WTC11 (cell line): ENCODE measurements around the gene MICAL2. TPM values are rescaled to one million over a fixed set of nuclear protein-coding genes. Genes with fewer than 3 reads are reported as not detected.

Experiments used
- ATAC-seq: fragments of 200-7000 bp; cut with Tn5 transposase; 2 replicates; pipeline ENCODE4 v1.10.0; 2021; ENCODE audit warnings: mild to moderate bottlenecking, moderate library complexity
- CTCF ChIA-PET: fragments of 300-600 bp; sonication (Branson Sonifier 250); formaldehyde crosslinking; loops from one replicate; lab custom pipeline; 2021; ENCODE audit warnings: antibody characterized with exemption; lab: Charles Lee
- POLR2A ChIA-PET: fragments of 350-600 bp; sonication (Branson Sonifier 250); formaldehyde crosslinking; loops from one replicate; lab custom pipeline; 2021; ENCODE audit warnings: antibody characterized with exemption; lab: Charles Lee
- DNase-seq: peaks from one replicate; pipeline ENCODE4 v3.0.0; 2021; ENCODE audit warnings: low spot score
- H3K27ac Mint-ChIP-seq: 2 replicates; pipeline ENCODE4 v1.8.0; 2021; ENCODE audit warnings: mixed read lengths
- H3K27me3 Mint-ChIP-seq: 2 replicates; pipeline ENCODE4 v1.8.0; 2021; ENCODE audit warnings: low read depth, mild to moderate bottlenecking, moderate library complexity, mixed read lengths
- H3K36me3 Mint-ChIP-seq: 2 replicates; pipeline ENCODE4 v1.8.0; 2021; ENCODE audit warnings: mixed read lengths
- H3K4me1 Mint-ChIP-seq: 2 replicates; pipeline ENCODE4 v1.8.0; 2022; ENCODE audit warnings: mixed read lengths
- H3K4me3 Mint-ChIP-seq: 2 replicates; pipeline ENCODE4 v1.8.0; 2021; ENCODE audit warnings: mild to moderate bottlenecking, moderate library complexity, mixed read lengths
- H3K9me3 Mint-ChIP-seq: 2 replicates; pipeline ENCODE4 v1.8.0; 2021; ENCODE audit warnings: mixed read lengths
- ATF3 ChIP-seq: sonication (generic); formaldehyde crosslinking; conservative IDR thresholded peaks from 2 replicates; pipeline ENCODE4 v1.8.1; 2022; ENCODE audit warnings: mild to moderate bottlenecking, missing genetic modification reagents
- CBFB ChIP-seq: sonication (generic); formaldehyde crosslinking; IDR thresholded peaks from 2 replicates; pipeline ENCODE4 v1.8.1; 2022; ENCODE audit warnings: mild to moderate bottlenecking, low read depth, missing genetic modification reagents
- ESRRA ChIP-seq: sonication (generic); formaldehyde crosslinking; IDR thresholded peaks from 2 replicates; pipeline ENCODE4 v1.8.1; 2022; ENCODE audit warnings: mild to moderate bottlenecking, missing genetic modification reagents, borderline replicate concordance
- GTF2I ChIP-seq: fragments of 250-450 bp; sonication (Bioruptor Pico); conservative IDR thresholded peaks from 2 replicates; pipeline ENCODE4 v1.4.0; 2021; ENCODE audit warnings: mild to moderate bottlenecking
- IRF2 ChIP-seq: sonication (generic); formaldehyde crosslinking; IDR thresholded peaks from 2 replicates; pipeline ENCODE4 v1.8.0; 2022; ENCODE audit warnings: low read depth, missing genetic modification reagents, borderline replicate concordance
- KAT7 ChIP-seq: sonication (generic); formaldehyde crosslinking; IDR thresholded peaks from 2 replicates; pipeline ENCODE4 v1.8.1; 2023; ENCODE audit warnings: missing genetic modification reagents, mild to moderate bottlenecking, borderline replicate concordance
- MXD4 ChIP-seq: fragments of 250-450 bp; sonication (Bioruptor Pico); IDR thresholded peaks from 2 replicates; pipeline ENCODE4 v1.8.0; 2021; ENCODE audit warnings: mild to moderate bottlenecking, moderate library complexity, borderline replicate concordance
- NFYB ChIP-seq: sonication (generic); formaldehyde crosslinking; conservative IDR thresholded peaks from 2 replicates; pipeline ENCODE4 v1.8.0; 2022; ENCODE audit warnings: low read depth, missing genetic modification reagents
- NR2C2 ChIP-seq: sonication (generic); formaldehyde crosslinking; IDR thresholded peaks from 2 replicates; pipeline ENCODE4 v1.8.0; 2022; ENCODE audit warnings: mild to moderate bottlenecking, missing genetic modification reagents
- RELA ChIP-seq: sonication (generic); formaldehyde crosslinking; IDR thresholded peaks from 2 replicates; pipeline ENCODE4 v1.8.1; 2022; ENCODE audit warnings: missing genetic modification reagents, mild to moderate bottlenecking, borderline replicate concordance
- SP1 ChIP-seq: sonication (generic); formaldehyde crosslinking; conservative IDR thresholded peaks from 2 replicates; pipeline ENCODE4 v1.8.1; 2022; ENCODE audit warnings: missing genetic modification reagents
- TEAD4 ChIP-seq: sonication (generic); formaldehyde crosslinking; IDR thresholded peaks from 2 replicates; pipeline ENCODE4 v1.8.0; 2022; ENCODE audit warnings: mild to moderate bottlenecking, missing genetic modification reagents
- ZNF219 ChIP-seq: sonication (generic); formaldehyde crosslinking; IDR thresholded peaks from 2 replicates; pipeline ENCODE4 v1.8.0; 2023; ENCODE audit warnings: missing genetic modification reagents, mild to moderate bottlenecking, borderline replicate concordance
- ZNF232 ChIP-seq: sonication (generic); formaldehyde crosslinking; IDR thresholded peaks from 2 replicates; pipeline ENCODE4 v1.8.0; 2022; ENCODE audit warnings: mild to moderate bottlenecking, missing genetic modification reagents
- ZNF396 ChIP-seq: fragments of 250-450 bp; sonication (Bioruptor Pico); IDR thresholded peaks from 2 replicates; pipeline ENCODE4 v1.8.0; 2021; ENCODE audit warnings: mild to moderate bottlenecking, moderate library complexity, borderline replicate concordance
- ZNF423 ChIP-seq: fragments of 250-450 bp; sonication (Bioruptor Pico); IDR thresholded peaks from 2 replicates; pipeline ENCODE4 v2.1.2; 2022; ENCODE audit warnings: mild to moderate bottlenecking, moderate library complexity
- total RNA-seq: library from RNA; stranded (reverse); gene quantifications from 3 replicates; pipeline ENCODE4 v1.2.3, GENCODE V29; 2021
- TF ChIP-seq, protein P1 (sequence below): sonication (generic); formaldehyde crosslinking; IDR thresholded peaks from 2 replicates; pipeline ENCODE4 v1.8.1; 2023; ENCODE audit warnings: mild to moderate bottlenecking, missing genetic modification reagents, moderate library complexity
- TF ChIP-seq, protein P2 (sequence below): sonication (generic); formaldehyde crosslinking; IDR thresholded peaks from 2 replicates; pipeline ENCODE4 v1.8.0; 2022; ENCODE audit warnings: mild to moderate bottlenecking, missing genetic modification reagents
- TF ChIP-seq, protein P3 (sequence below): fragments of 250-450 bp; sonication (Bioruptor Pico); IDR thresholded peaks from 2 replicates; pipeline ENCODE4 v2.1.2; 2022; ENCODE audit warnings: mild to moderate bottlenecking, moderate library complexity
- TF ChIP-seq, protein P4 (sequence below): sonication (generic); formaldehyde crosslinking; IDR thresholded peaks from 2 replicates; pipeline ENCODE4 v1.8.0; 2022; ENCODE audit warnings: missing genetic modification reagents
- TF ChIP-seq, protein P5 (sequence below): sonication (generic); formaldehyde crosslinking; IDR thresholded peaks from 2 replicates; pipeline ENCODE4 v1.8.1; 2023; ENCODE audit warnings: mild to moderate bottlenecking, missing genetic modification reagents

The MICAL2 gene
- total RNA-seq, 1 experiment from 2014 or later: 3.1 TPM

GRCh38 chr11:12170984-12171383 is 60.6 kb downstream of the MICAL2 start (continued):
- TF ChIP-seq TEAD4 (CRISPR knock-in tag) (no peak), ESRRA (CRISPR knock-in tag) (no peak), ZNF423 (CRISPR knock-in tag) (no peak), ATF3 (no peak), CBFB (CRISPR knock-in tag) (no peak), IRF2 (CRISPR knock-in tag) (no peak), ZNF219 (no peak), MXD4 (CRISPR knock-in tag) (no peak)
- TF ChIP-seq, protein P1, sequence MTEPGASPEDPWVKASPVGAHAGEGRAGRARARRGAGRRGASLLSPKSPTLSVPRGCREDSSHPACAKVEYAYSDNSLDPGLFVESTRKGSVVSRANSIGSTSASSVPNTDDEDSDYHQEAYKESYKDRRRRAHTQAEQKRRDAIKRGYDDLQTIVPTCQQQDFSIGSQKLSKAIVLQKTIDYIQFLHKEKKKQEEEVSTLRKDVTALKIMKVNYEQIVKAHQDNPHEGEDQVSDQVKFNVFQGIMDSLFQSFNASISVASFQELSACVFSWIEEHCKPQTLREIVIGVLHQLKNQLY (CRISPR knock-in tag): no peak
- TF ChIP-seq, protein P2, sequence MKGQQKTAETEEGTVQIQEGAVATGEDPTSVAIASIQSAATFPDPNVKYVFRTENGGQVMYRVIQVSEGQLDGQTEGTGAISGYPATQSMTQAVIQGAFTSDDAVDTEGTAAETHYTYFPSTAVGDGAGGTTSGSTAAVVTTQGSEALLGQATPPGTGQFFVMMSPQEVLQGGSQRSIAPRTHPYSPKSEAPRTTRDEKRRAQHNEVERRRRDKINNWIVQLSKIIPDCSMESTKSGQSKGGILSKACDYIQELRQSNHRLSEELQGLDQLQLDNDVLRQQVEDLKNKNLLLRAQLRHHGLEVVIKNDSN (CRISPR knock-in tag): no peak
- TF ChIP-seq, protein P3, sequence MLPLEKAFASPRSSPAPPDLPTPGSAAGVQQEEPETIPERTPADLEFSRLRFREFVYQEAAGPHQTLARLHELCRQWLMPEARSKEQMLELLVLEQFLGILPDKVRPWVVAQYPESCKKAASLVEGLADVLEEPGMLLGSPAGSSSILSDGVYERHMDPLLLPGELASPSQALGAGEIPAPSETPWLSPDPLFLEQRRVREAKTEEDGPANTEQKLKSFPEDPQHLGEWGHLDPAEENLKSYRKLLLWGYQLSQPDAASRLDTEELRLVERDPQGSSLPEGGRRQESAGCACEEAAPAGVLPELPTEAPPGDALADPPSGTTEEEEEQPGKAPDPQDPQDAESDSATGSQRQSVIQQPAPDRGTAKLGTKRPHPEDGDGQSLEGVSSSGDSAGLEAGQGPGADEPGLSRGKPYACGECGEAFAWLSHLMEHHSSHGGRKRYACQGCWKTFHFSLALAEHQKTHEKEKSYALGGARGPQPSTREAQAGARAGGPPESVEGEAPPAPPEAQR (CRISPR knock-in tag): no peak
- TF ChIP-seq, protein P4, sequence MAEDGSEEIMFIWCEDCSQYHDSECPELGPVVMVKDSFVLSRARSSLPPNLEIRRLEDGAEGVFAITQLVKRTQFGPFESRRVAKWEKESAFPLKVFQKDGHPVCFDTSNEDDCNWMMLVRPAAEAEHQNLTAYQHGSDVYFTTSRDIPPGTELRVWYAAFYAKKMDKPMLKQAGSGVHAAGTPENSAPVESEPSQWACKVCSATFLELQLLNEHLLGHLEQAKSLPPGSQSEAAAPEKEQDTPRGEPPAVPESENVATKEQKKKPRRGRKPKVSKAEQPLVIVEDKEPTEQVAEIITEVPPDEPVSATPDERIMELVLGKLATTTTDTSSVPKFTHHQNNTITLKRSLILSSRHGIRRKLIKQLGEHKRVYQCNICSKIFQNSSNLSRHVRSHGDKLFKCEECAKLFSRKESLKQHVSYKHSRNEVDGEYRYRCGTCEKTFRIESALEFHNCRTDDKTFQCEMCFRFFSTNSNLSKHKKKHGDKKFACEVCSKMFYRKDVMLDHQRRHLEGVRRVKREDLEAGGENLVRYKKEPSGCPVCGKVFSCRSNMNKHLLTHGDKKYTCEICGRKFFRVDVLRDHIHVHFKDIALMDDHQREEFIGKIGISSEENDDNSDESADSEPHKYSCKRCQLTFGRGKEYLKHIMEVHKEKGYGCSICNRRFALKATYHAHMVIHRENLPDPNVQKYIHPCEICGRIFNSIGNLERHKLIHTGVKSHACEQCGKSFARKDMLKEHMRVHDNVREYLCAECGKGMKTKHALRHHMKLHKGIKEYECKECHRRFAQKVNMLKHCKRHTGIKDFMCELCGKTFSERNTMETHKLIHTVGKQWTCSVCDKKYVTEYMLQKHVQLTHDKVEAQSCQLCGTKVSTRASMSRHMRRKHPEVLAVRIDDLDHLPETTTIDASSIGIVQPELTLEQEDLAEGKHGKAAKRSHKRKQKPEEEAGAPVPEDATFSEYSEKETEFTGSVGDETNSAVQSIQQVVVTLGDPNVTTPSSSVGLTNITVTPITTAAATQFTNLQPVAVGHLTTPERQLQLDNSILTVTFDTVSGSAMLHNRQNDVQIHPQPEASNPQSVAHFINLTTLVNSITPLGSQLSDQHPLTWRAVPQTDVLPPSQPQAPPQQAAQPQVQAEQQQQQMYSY: no peak

DNA sequence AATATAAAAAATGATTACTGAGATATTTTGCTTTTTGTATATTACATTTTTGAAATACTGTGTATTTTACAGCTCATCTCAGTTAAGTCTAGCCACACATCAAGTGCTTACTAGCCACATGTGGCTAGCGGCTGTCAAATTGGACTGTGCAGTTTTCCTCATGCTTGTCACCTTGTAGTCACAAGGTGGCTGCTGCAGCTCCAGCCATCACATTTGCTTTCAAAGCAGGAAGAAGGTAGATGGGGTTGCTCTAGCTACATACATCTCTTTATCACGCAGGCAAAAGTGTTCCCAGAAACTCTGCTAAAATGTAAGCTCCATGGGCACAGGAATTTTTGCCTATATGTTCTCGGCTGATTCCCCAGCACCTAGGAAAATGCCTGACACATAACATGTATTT is 61.5 kb downstream of the MICAL2 start:
- no peaks in the 10 kb centered on the region for H3K27me3 Mint-ChIP-seq
- peak; percentile 63; the same call in 1 of the 2 replicates for TF ChIP-seq GTF2I (CRISPR knock-in tag)
- TF ChIP-seq, protein P5, sequence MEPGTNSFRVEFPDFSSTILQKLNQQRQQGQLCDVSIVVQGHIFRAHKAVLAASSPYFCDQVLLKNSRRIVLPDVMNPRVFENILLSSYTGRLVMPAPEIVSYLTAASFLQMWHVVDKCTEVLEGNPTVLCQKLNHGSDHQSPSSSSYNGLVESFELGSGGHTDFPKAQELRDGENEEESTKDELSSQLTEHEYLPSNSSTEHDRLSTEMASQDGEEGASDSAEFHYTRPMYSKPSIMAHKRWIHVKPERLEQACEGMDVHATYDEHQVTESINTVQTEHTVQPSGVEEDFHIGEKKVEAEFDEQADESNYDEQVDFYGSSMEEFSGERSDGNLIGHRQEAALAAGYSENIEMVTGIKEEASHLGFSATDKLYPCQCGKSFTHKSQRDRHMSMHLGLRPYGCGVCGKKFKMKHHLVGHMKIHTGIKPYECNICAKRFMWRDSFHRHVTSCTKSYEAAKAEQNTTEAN (CRISPR knock-in tag): no peak
- ChIA-PET CTCF (no interaction called here), POLR2A (no interaction called here)
- no peak for ATAC-seq
- H3K36me3 Mint-ChIP-seq: no peaks in the 10 kb centered on the region
- peaks cover 3% of the 10 kb centered on the region for H3K9me3 Mint-ChIP-seq
- H3K4me1 Mint-ChIP-seq: peaks cover 11% of the 10 kb centered on the region
- no peak overlapping the region for H3K4me3 Mint-ChIP-seq
- no peak for DNase-seq
- H3K27ac Mint-ChIP-seq: no peak overlapping the region

GRCh38 chr11:12172493-12173013 is 62.2 kb downstream of the MICAL2 start:
- Mint-ChIP-seq H3K36me3 (no peaks in the 10 kb centered on the region), H3K27me3 (no peaks in the 10 kb centered on the region), H3K9me3 (peaks cover 3% of the 10 kb centered on the region), H3K4me1 (peaks cover 11% of the 10 kb centered on the region), H3K4me3 (no peak overlapping the region), H3K27ac (no peak overlapping the region)
- DNase-seq (peak; percentile 29), ATAC-seq (peak; percentile 73)
- ChIA-PET POLR2A (no interaction called here), CTCF (no interaction called here)
- TF ChIP-seq ZNF396 (CRISPR knock-in tag) (no peak), ZNF232 (CRISPR knock-in tag) (no peak), RELA (CRISPR knock-in tag) (no peak), SP1 (CRISPR knock-in tag) (no peak), NR2C2 (CRISPR knock-in tag) (no peak), NFYB (CRISPR knock-in tag) (no peak), CBFB (CRISPR knock-in tag) (no peak), KAT7 (no peak)
- TF ChIP-seq, protein P3 (CRISPR knock-in tag): no peak
- TF ChIP-seq, protein P1 (CRISPR knock-in tag): no peak
